Thyroid gland (tissue), 4 donors: ENCODE data around the gene F10.

Experiments
- CTCF ChIP-seq, 6 experiments: fragments of 200-600 bp in 3 of 6; fragments of 450-650 bp in 3 of 6; sonication (generic) in 3 of 6; IDR thresholded peaks; one replicate each; pipeline ENCODE4 v1.5.1; 2016 to 2019; ENCODE audit warnings: antibody characterized with exemption in 6 of 6, mild to moderate bottlenecking in 2 of 6, inconsistent platforms in 1 of 6, moderate library complexity in 1 of 6
- POLR2A ChIP-seq, 2 donors: fragments of 450-650 bp; IDR thresholded peaks; one replicate each; pipeline ENCODE4 v1.6.1; 2017; ENCODE audit warnings: antibody characterized with exemption in 2 of 2, mild to moderate bottlenecking in 2 of 2, moderate library complexity in 1 of 2

DNA sequence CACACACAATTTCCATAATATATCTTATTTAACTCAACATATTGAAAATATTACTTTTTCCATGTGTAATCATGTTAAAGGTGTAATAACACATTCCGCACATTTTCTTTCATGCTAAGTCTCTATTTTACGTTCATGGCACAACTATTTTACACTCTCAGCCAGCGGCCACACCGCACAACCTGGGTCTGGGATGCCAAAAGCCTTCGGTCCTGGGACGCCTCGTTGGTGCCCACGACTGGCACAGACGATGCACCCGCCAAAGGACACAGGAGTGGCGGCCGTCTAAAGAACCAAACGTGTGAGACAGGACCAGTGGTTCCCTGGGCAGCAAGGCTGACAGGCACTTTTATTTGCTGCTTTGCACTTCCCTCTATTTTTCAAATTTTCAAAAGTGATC, 25.8 kb downstream of the F10 start:
- no peak for TF ChIP-seq CTCF (IDR thresholded peaks at IDR 0.05)
- no peak for TF ChIP-seq POLR2A (IDR thresholded peaks at IDR 0.05)
